Neural progenitor cell (in vitro differentiated cells): ENCODE data around the gene SMARCE1. TPM values are rescaled to one million over a fixed set of nuclear protein-coding genes. Genes with fewer than 3 reads are reported as not detected.

Experiments used
- DNase-seq: peaks from one replicate; pipeline ENCODE4 v3.0.0-alpha.2; 2016; ENCODE audit warnings: low spot score
- H2AFZ ChIP-seq: fragments of 200-600 bp; sonication (generic); replicated peaks from 2 replicates; pipeline ENCODE4 v1.6.1; 2016; ENCODE audit warnings: antibody characterized with exemption
- H3F3A ChIP-seq: fragments of 200-600 bp; sonication (generic); 2 replicates; pipeline ENCODE4 v1.6.1; 2016; ENCODE audit warnings: antibody characterized with exemption, low read depth
- H3K27ac ChIP-seq: fragments of 200-600 bp; sonication (generic); 2 replicates; pipeline ENCODE4 v1.5.1; 2016; ENCODE audit warnings: mild to moderate bottlenecking
- H3K27me3 ChIP-seq: fragments of 200-600 bp; sonication (generic); 2 replicates; pipeline ENCODE4 v1.6.1; 2016; ENCODE audit warnings: mild to moderate bottlenecking, moderate library complexity
- H3K36me3 ChIP-seq: fragments of 200-600 bp; sonication (generic); 2 replicates; pipeline ENCODE4 v1.5.1; 2016
- H3K4me1 ChIP-seq: fragments of 200-600 bp; sonication (generic); 2 replicates; pipeline ENCODE4 v1.6.1; 2016; ENCODE audit warnings: mixed run types
- H3K4me2 ChIP-seq: fragments of 200-600 bp; sonication (generic); 2 replicates; pipeline ENCODE4 v1.6.1; 2016
- H3K4me3 ChIP-seq: fragments of 200-600 bp; sonication (generic); 2 replicates; pipeline ENCODE4 v1.5.1; 2016
- H3K79me2 ChIP-seq: fragments of 200-600 bp; sonication (generic); 2 replicates; pipeline ENCODE4 v1.6.1; 2016; ENCODE audit warnings: low read depth
- H3K9ac ChIP-seq: fragments of 200-600 bp; sonication (generic); 2 replicates; pipeline ENCODE4 v1.6.1; 2016
- H3K9me3 ChIP-seq: fragments of 200-600 bp; sonication (generic); 2 replicates; pipeline ENCODE4 v1.5.1; 2016; ENCODE audit warnings: low read depth
- H4K20me1 ChIP-seq: fragments of 200-600 bp; sonication (generic); 2 replicates; pipeline ENCODE4 v1.6.1; 2016; ENCODE audit warnings: low read depth
- H3K27ac Mint-ChIP-seq: 3 replicates; pipeline ENCODE4 v1.8.0; 2021; ENCODE audit warnings: mixed read lengths
- H3K27me3 Mint-ChIP-seq: 2 replicates; pipeline ENCODE4 v1.8.0; 2022; ENCODE audit warnings: low read depth, mild to moderate bottlenecking, inconsistent platforms, moderate library complexity, mixed read lengths; ENCODE audit not compliant: insufficient read depth
- H3K36me3 Mint-ChIP-seq: 3 replicates; pipeline ENCODE4 v1.8.0; 2021; ENCODE audit warnings: mixed read lengths
- H3K4me1 Mint-ChIP-seq: 3 replicates; pipeline ENCODE4 v1.8.0; 2021; ENCODE audit warnings: mixed read lengths
- H3K4me3 Mint-ChIP-seq: 3 replicates; pipeline ENCODE4 v1.8.0; 2021; ENCODE audit warnings: mild to moderate bottlenecking, moderate library complexity, mixed read lengths
- H3K9me3 Mint-ChIP-seq: 3 replicates; pipeline ENCODE4 v1.8.0; 2020; ENCODE audit warnings: mixed read lengths
- EZH2 ChIP-seq: fragments of 200-600 bp; sonication (generic); IDR thresholded peaks from 2 replicates; pipeline ENCODE4 v1.6.1; 2017; ENCODE audit warnings: antibody characterized with exemption, mild to moderate bottlenecking, moderate library complexity
- EZH2phosphoT487 ChIP-seq: fragments of 200-600 bp; sonication (generic); IDR thresholded peaks from 2 replicates; pipeline ENCODE4 v1.6.1; 2017; ENCODE audit warnings: antibody characterized with exemption
- total RNA-seq: library from RNA; depleted of rRNA; stranded (reverse); fragments of >200 nt; gene quantifications from 2 replicates; pipeline ENCODE4 v1.2.3, GENCODE V29; 2015; ENCODE audit warnings: low replicate concordance
- TF ChIP-seq, protein P1 (sequence below): fragments of 200-600 bp; sonication (generic); IDR thresholded peaks from 2 replicates; pipeline ENCODE4 v1.5.1; 2017; ENCODE audit warnings: antibody characterized with exemption, mild to moderate bottlenecking

Gene SMARCE1
- total RNA-seq, 1 donor from 2014 or later, result 237 TPM

DNA sequence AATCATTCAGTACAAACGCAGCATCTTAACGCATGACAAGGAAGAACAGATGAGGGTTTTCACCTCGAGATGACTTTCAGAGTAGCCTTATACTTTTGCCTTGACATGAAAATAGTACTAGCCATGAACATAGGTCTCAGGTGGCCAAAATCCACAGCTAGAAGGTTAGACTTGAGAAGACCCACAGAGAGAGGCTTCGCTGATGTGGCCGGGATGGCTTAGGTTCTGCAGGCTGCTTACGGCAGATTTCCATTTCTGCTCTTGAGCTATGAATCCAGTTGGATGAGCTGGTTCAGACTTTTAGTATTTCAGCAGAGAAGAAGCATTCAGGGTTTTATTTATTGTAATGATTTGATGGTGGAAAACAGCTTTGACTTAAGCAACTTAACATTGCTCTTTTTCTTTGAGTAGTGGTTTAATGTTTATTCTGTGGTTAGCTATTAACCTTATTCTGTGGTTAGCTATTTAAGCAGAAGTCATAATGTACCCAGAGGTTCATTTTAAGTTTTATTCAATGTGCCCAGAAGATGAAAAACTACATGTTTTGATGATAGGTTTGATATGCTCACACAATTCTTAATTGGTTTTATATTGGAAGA, 48.4 kb upstream of the SMARCE1 start:
- H3K36me3 Mint-ChIP-seq, result no peaks in the 10 kb centered on the region

DNA sequence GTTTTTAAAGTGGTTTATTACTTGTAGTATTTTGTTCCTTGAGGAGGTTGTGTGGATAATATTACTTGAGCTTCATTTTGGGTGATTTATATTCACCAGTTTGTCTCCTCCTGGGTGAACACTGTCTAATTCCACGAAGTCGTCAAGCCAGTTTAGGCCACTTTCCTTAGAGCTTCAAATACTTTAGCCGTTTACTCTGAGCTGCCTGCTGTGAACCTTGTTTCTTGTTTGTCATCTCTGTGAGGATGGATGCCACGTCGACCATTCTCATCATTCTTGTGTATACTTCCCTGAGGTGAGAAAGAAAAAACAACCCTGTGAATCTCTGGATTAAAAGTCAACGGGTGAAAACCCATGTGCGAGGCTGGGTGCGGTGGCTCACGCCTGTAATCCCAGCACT, 47.0 kb upstream of the SMARCE1 start:
- no peak overlapping the region for H3K4me2 ChIP-seq
- no peaks in the 10 kb centered on the region for H3K4me1 Mint-ChIP-seq
- H3K4me1 ChIP-seq, result peaks cover 6% of the 10 kb centered on the region
- TF ChIP-seq, protein P1, sequence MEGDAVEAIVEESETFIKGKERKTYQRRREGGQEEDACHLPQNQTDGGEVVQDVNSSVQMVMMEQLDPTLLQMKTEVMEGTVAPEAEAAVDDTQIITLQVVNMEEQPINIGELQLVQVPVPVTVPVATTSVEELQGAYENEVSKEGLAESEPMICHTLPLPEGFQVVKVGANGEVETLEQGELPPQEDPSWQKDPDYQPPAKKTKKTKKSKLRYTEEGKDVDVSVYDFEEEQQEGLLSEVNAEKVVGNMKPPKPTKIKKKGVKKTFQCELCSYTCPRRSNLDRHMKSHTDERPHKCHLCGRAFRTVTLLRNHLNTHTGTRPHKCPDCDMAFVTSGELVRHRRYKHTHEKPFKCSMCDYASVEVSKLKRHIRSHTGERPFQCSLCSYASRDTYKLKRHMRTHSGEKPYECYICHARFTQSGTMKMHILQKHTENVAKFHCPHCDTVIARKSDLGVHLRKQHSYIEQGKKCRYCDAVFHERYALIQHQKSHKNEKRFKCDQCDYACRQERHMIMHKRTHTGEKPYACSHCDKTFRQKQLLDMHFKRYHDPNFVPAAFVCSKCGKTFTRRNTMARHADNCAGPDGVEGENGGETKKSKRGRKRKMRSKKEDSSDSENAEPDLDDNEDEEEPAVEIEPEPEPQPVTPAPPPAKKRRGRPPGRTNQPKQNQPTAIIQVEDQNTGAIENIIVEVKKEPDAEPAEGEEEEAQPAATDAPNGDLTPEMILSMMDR, result no peak
- TF ChIP-seq EZH2phosphoT487, result no peak
- no peak for TF ChIP-seq EZH2
- H3K9me3 Mint-ChIP-seq, result no peaks in the 10 kb centered on the region
- H3K9ac ChIP-seq, result no peak overlapping the region
- no peak overlapping the region for H3K27ac ChIP-seq
- no peaks in the 10 kb centered on the region for H3F3A ChIP-seq
- no peak overlapping the region for H3K4me3 ChIP-seq
- peaks cover 4% of the 10 kb centered on the region for H3K27me3 Mint-ChIP-seq
- H3K27ac Mint-ChIP-seq, result no peak overlapping the region
- H3K9me3 ChIP-seq, result no peaks in the 10 kb centered on the region
- no peak overlapping the region for H2AFZ ChIP-seq
- no peaks in the 10 kb centered on the region for H3K79me2 ChIP-seq
- no peaks in the 10 kb centered on the region for H3K27me3 ChIP-seq
- no peaks in the 10 kb centered on the region for H3K36me3 Mint-ChIP-seq
- no peaks in the 10 kb centered on the region for H4K20me1 ChIP-seq
- no peak for DNase-seq
- H3K4me3 Mint-ChIP-seq, result no peak overlapping the region
- no peaks in the 10 kb centered on the region for H3K36me3 ChIP-seq

More for the DNA sequence above, 48.4 kb upstream of the SMARCE1 start:
- peaks cover 6% of the 10 kb centered on the region for H3K4me1 ChIP-seq
- H3F3A ChIP-seq, result no peaks in the 10 kb centered on the region
- no peaks in the 10 kb centered on the region for H4K20me1 ChIP-seq
- H3K27ac Mint-ChIP-seq, result no peak overlapping the region
- H3K9me3 ChIP-seq, result no peaks in the 10 kb centered on the region
- H3K27ac ChIP-seq, result no peak overlapping the region
- no peak for TF ChIP-seq EZH2
- H2AFZ ChIP-seq, result peak overlapping the region; percentile 27
- no peak overlapping the region for H3K4me3 ChIP-seq
- no peak overlapping the region for H3K4me3 Mint-ChIP-seq
- no peaks in the 10 kb centered on the region for H3K9me3 Mint-ChIP-seq
- no peaks in the 10 kb centered on the region for H3K4me1 Mint-ChIP-seq
- no peak for DNase-seq
- no peaks in the 10 kb centered on the region for H3K27me3 Mint-ChIP-seq
- H3K27me3 ChIP-seq, result no peaks in the 10 kb centered on the region
- H3K4me2 ChIP-seq, result no peak overlapping the region
- H3K79me2 ChIP-seq, result no peaks in the 10 kb centered on the region
- no peaks in the 10 kb centered on the region for H3K36me3 ChIP-seq
- H3K9ac ChIP-seq, result no peak overlapping the region

DNA sequence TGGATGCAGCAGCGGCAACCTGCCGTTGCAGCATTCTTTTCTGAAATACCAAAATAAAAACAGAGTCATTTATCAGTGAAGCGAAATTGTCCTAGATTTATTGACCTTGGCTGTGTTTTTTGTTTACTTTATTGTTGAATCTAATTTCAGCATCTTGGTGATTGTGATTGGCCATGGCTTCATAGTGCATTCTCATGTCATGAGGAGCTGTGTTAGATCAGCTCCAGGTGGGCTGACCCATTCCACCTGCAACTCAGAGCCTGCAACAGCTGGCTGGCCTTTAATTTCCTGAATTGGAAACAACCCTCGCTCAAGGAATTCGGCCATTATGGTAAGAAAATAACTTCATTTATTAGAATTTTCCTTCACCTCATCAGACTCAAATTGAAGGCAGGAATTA, 39.5 kb upstream of the SMARCE1 start:
- Histone ChIP-seq H3K36me3 (no peaks in the 10 kb centered on the region), H3K9ac (no peak overlapping the region), H3K27ac (no peak overlapping the region), H4K20me1 (no peaks in the 10 kb centered on the region), H3K27me3 (no peaks in the 10 kb centered on the region), H3K4me2 (no peak overlapping the region), H3F3A (no peaks in the 10 kb centered on the region), H2AFZ (peak overlapping the region; percentile 42), H3K4me3 (no peak overlapping the region), H3K79me2 (no peaks in the 10 kb centered on the region), H3K4me1 (no peaks in the 10 kb centered on the region), H3K9me3 (no peaks in the 10 kb centered on the region)
- H3K4me1 Mint-ChIP-seq, result no peaks in the 10 kb centered on the region
- no peak overlapping the region for H3K4me3 Mint-ChIP-seq
- no peak overlapping the region for H3K27ac Mint-ChIP-seq
- H3K9me3 Mint-ChIP-seq, result no peaks in the 10 kb centered on the region
- peaks cover 5% of the 10 kb centered on the region for H3K27me3 Mint-ChIP-seq
- no peak for DNase-seq
- H3K36me3 Mint-ChIP-seq, result no peaks in the 10 kb centered on the region
- no peak for TF ChIP-seq EZH2phosphoT487
- TF ChIP-seq, protein P1, result no peak

DNA sequence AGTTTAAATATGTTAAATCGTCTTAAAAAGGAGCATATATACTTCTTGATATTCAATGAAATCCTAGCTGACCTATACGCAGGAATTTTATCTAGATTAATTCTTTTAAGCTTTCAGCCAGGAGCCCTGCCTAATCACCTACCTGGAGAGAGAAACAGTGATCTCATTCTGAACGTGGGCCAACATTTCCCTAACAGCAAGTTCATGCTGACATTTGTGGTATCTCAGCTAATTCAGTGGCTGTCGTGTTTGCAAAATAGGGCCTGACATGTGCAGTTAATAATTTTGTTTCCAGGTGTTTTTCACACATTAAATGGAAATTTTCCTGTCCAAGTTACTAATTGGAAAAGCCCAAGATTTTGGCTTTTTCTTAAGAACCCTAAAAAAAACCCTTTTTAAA, 38.6 kb upstream of the SMARCE1 start:
- Histone ChIP-seq H3K4me1 (no peaks in the 10 kb centered on the region), H3K36me3 (no peaks in the 10 kb centered on the region), H3K4me3 (no peak overlapping the region), H3K9me3 (no peaks in the 10 kb centered on the region), H3K4me2 (no peak overlapping the region), H3K27ac (no peak overlapping the region), H3K9ac (no peak overlapping the region), H3F3A (no peaks in the 10 kb centered on the region), H2AFZ (no peak overlapping the region), H3K79me2 (no peaks in the 10 kb centered on the region), H4K20me1 (no peaks in the 10 kb centered on the region), H3K27me3 (no peaks in the 10 kb centered on the region)
- Mint-ChIP-seq H3K27ac (no peak overlapping the region), H3K27me3 (peaks cover 5% of the 10 kb centered on the region), H3K4me1 (no peaks in the 10 kb centered on the region), H3K9me3 (no peaks in the 10 kb centered on the region), H3K36me3 (no peaks in the 10 kb centered on the region), H3K4me3 (no peak overlapping the region)
- TF ChIP-seq EZH2phosphoT487 (no peak), EZH2 (no peak)
- TF ChIP-seq, protein P1, result no peak
- DNase-seq, result no peak
